WERI-Rb-1 (cell line): Measurements from ENCODE around the gene MYBPC1.

ENCODE experiments used
- DNase-seq: peaks from one replicate; pipeline ENCODE4 v3.0.0-alpha.2; 2020
- H3K27ac ChIP-seq: fragments of 250-450 bp; sonication (Bioruptor Pico); 2 replicates; pipeline ENCODE4 v1.5.1; 2020; ENCODE audit warnings: mild to moderate bottlenecking, moderate library complexity
- H3K27me3 ChIP-seq: fragments of 250-450 bp; sonication (Bioruptor Pico); 2 replicates; pipeline ENCODE4 v1.5.1; 2021; ENCODE audit warnings: mild to moderate bottlenecking, low read depth, moderate library complexity; ENCODE audit not compliant: insufficient read depth, severe bottlenecking
- H3K36me3 ChIP-seq: fragments of 250-450 bp; sonication (Bioruptor Pico); 2 replicates; pipeline ENCODE4 v1.5.1; 2020; ENCODE audit warnings: mild to moderate bottlenecking, moderate library complexity
- H3K4me3 ChIP-seq: 2 replicates; pipeline ENCODE4 v1.5.1; 2011; ENCODE audit warnings: low read depth, mild to moderate bottlenecking, control low read depth, low read length
- H3K9me3 ChIP-seq: fragments of 250-450 bp; sonication (Bioruptor Pico); 2 replicates; pipeline ENCODE4 v1.5.1; 2021; ENCODE audit warnings: mild to moderate bottlenecking, moderate library complexity; ENCODE audit not compliant: severe bottlenecking
- CTCF ChIP-seq: IDR thresholded peaks from 2 replicates; pipeline ENCODE4 v1.5.1; 2011; ENCODE audit warnings: low read depth, mild to moderate bottlenecking, control low read depth, inconsistent platforms, low read length

MYBPC1 gene

GRCh38 chr12:101694297-101694848 lies 99.6 kb downstream of the MYBPC1 start:
- H3K27me3 ChIP-seq: no peaks in the 10 kb centered on the region
- no peak for TF ChIP-seq CTCF
- H3K36me3 ChIP-seq: no peaks in the 10 kb centered on the region
- DNase-seq: no peak
- no peak overlapping the region for H3K27ac ChIP-seq
- no peak overlapping the region for H3K4me3 ChIP-seq
- H3K9me3 ChIP-seq: no peaks in the 10 kb centered on the region

GRCh38 chr12:101694986-101695385 lies 100.2 kb downstream of the MYBPC1 start:
- no peak for DNase-seq
- no peak overlapping the region for H3K27ac ChIP-seq
- no peak for TF ChIP-seq CTCF
- H3K36me3 ChIP-seq: no peaks in the 10 kb centered on the region
- no peaks in the 10 kb centered on the region for H3K27me3 ChIP-seq
- H3K9me3 ChIP-seq: no peaks in the 10 kb centered on the region
- H3K4me3 ChIP-seq: no peak overlapping the region

- no peak for DNase-seq
- H3K27me3 ChIP-seq: no peaks in the 10 kb centered on the region
- TF ChIP-seq CTCF: no peak
- no peaks in the 10 kb centered on the region for H3K9me3 ChIP-seq
- H3K27ac ChIP-seq: no peak overlapping the region
- no peak overlapping the region for H3K4me3 ChIP-seq
- no peaks in the 10 kb centered on the region for H3K36me3 ChIP-seq
These were observed 100.9 kb downstream of the MYBPC1 start for GRCh38 chr12:101695706-101696105.

GRCh38 chr12:101696251-101697196 lies 101.8 kb downstream of the MYBPC1 start:
- H3K27ac ChIP-seq: peak overlapping the region; percentile 94
- peak; percentile 30 for DNase-seq
- H3K9me3 ChIP-seq: no peaks in the 10 kb centered on the region

GRCh38 chr12:101697197-101697929 lies 102.6 kb downstream of the MYBPC1 start, which contains the start of gene CHPT1:
Gene CHPT1, plus strand, starts transcription at chr12:101697640. Its CDS starts 222 bp downstream, at chr12:101697862.
- Histone ChIP-seq H3K27ac (peak within 1 kb of the TSS; percentile 94), H3K36me3 (no peaks in the 10 kb centered on the region), H3K27me3 (no peaks in the 10 kb centered on the region), H3K4me3 (peak within 1 kb of the TSS; percentile 71), H3K9me3 (no peaks in the 10 kb centered on the region)
- TF ChIP-seq CTCF: no peak
- peak; percentile 88 for DNase-seq

More at GRCh38 chr12:101696251-101697196, 101.8 kb downstream of the MYBPC1 start:
- no peak for TF ChIP-seq CTCF
- H3K27me3 ChIP-seq: no peaks in the 10 kb centered on the region
- H3K36me3 ChIP-seq: no peaks in the 10 kb centered on the region
- H3K4me3 ChIP-seq: peak overlapping the region; percentile 71
